Endothelial cell of umbilical vein (primary cell): ENCODE measurements around the gene THSD7B. TPM values are rescaled to one million over a fixed set of nuclear protein-coding genes. Genes with fewer than 3 reads are reported as not detected.

ENCODE experiments used
- BruUV-seq: library from RNA; stranded (reverse); fragments of 400-500 nt; replicated peaks from 2 replicates; lab custom pipeline; 2021; lab: Mats Ljungman, UMichigan
- CTCF ChIA-PET: fragments of 300-600, 350-600 bp; sonication (Branson Sonifier 250); formaldehyde crosslinking; loops from one replicate; lab custom pipeline; 2021; ENCODE audit warnings: antibody characterized with exemption, inconsistent platforms; lab: Charles Lee
- POLR2A ChIA-PET: fragments of 300-600, 350-600 bp; sonication (Branson Sonifier 250); formaldehyde crosslinking; loops from one replicate; lab custom pipeline; 2021; ENCODE audit warnings: antibody characterized with exemption, inconsistent platforms; lab: Charles Lee
- DNase-seq: peaks from one replicate; pipeline ENCODE4 v3.0.0-alpha.2; 2011; ENCODE audit warnings: low read depth, low spot score
- FAIRE-seq: peaks from 2 replicates; lab custom pipeline; 2011; peaks lifted over from hg19 to GRCh38; lab: Jason Lieb, UNC
- H2AFZ ChIP-seq: 2 replicates; pipeline ENCODE4 v1.6.0; 2012; ENCODE audit warnings: low read depth, low read length, control low read depth, inconsistent platforms
- H3K27ac ChIP-seq: 2 replicates; pipeline ENCODE4 v1.5.1; 2011; ENCODE audit warnings: low read depth, mild to moderate bottlenecking, control low read depth, low read length, moderate library complexity; ENCODE audit not compliant: insufficient read depth
- H3K27me3 ChIP-seq, 2 experiments: 2 replicates each; pipeline versions ENCODE4 v1.6.0 to v1.6.1; 2011; ENCODE audit warnings: low read length in 2 of 2, mixed read lengths in 1 of 2; ENCODE audit not compliant: control insufficient read depth in 2 of 2, insufficient read depth in 2 of 2
- H3K36me3 ChIP-seq, 2 experiments: 2 replicates in 1 of 2; 3 replicates in 1 of 2; pipeline ENCODE4 v1.5.1; 2011; ENCODE audit warnings: low read length in 2 of 2, mild to moderate bottlenecking in 1 of 2, moderate library complexity in 1 of 2; ENCODE audit not compliant: control insufficient read depth in 2 of 2, insufficient read depth in 2 of 2; ENCODE audit errors: extremely low read depth in 1 of 2
- H3K4me1 ChIP-seq: 3 replicates; pipeline ENCODE4 v1.5.1; 2011; ENCODE audit warnings: mild to moderate bottlenecking, low read length; ENCODE audit not compliant: control insufficient read depth, insufficient read depth; ENCODE audit errors: extremely low read depth
- H3K4me2 ChIP-seq: 2 replicates; pipeline ENCODE4 v1.6.1; 2011; ENCODE audit warnings: low read length, control low read depth, mixed read lengths; ENCODE audit not compliant: insufficient read depth
- H3K4me3 ChIP-seq, 3 experiments: fragments of 200-600 bp in 1 of 3; sonication (generic), shearing (Covaris generic) in 1 of 3; replicated peaks in 1 of 3; 2 replicates each; pipeline ENCODE4 v1.5.1; 2011 to 2016; ENCODE audit warnings: control low read depth in 3 of 3, low read length in 3 of 3, mild to moderate bottlenecking in 2 of 3, inconsistent platforms in 1 of 3, low read depth in 1 of 3, moderate library complexity in 1 of 3; ENCODE audit not compliant: insufficient read depth in 1 of 3
- H3K79me2 ChIP-seq: 2 replicates; pipeline ENCODE4 v1.6.0; 2012; ENCODE audit warnings: low read length, inconsistent platforms; ENCODE audit not compliant: control insufficient read depth, insufficient read depth
- H3K9ac ChIP-seq: replicated peaks from 2 replicates; pipeline ENCODE3; 2011; ENCODE audit warnings: low read length, control low read depth; ENCODE audit not compliant: insufficient read depth; ENCODE audit errors: extremely low read depth
- H3K9me1 ChIP-seq: replicated peaks from 3 replicates; pipeline ENCODE4 v1.6.0; 2011; ENCODE audit warnings: mild to moderate bottlenecking, low read length; ENCODE audit not compliant: control insufficient read depth, insufficient read depth; ENCODE audit errors: extremely low read depth
- H3K9me3 ChIP-seq: replicated peaks from 2 replicates; pipeline ENCODE4 v1.5.1; 2012; ENCODE audit warnings: low read length, inconsistent platforms; ENCODE audit not compliant: control insufficient read depth, insufficient read depth
- H4K20me1 ChIP-seq: replicated peaks from 2 replicates; pipeline ENCODE3; 2011; ENCODE audit warnings: mild to moderate bottlenecking, low read length; ENCODE audit not compliant: control insufficient read depth, insufficient read depth; ENCODE audit errors: extremely low read depth
- EZH2 ChIP-seq: IDR thresholded peaks from 2 replicates; pipeline ENCODE4 v1.6.1; 2012; ENCODE audit warnings: borderline replicate concordance, low read depth, mild to moderate bottlenecking, moderate library complexity, low read length, inconsistent platforms; ENCODE audit not compliant: severe bottlenecking
- FOS ChIP-seq: IDR thresholded peaks from 2 replicates; pipeline ENCODE4 v1.6.1; 2011; ENCODE audit warnings: mild to moderate bottlenecking, low read length, moderate library complexity, borderline replicate concordance; ENCODE audit not compliant: insufficient read depth
- GATA2 ChIP-seq: IDR thresholded peaks from 2 replicates; pipeline ENCODE4 v1.7.0; 2011; ENCODE audit warnings: low read depth, mild to moderate bottlenecking, moderate library complexity, mixed read lengths, low read length; ENCODE audit not compliant: insufficient read length, insufficient read depth
- JUN ChIP-seq: IDR thresholded peaks from 2 replicates; pipeline ENCODE4 v1.6.1; 2011; ENCODE audit warnings: borderline replicate concordance, low read depth; ENCODE audit not compliant: insufficient read length, insufficient read depth
- MYC ChIP-seq: IDR thresholded peaks from one replicate; pipeline ENCODE4 v1.6.1; 2011; ENCODE audit warnings: mild to moderate bottlenecking, low read depth, low read length
- POLR2A ChIP-seq: IDR thresholded peaks from 2 replicates; pipeline ENCODE4 v1.6.1; 2012; ENCODE audit warnings: low read depth, mild to moderate bottlenecking, control low read depth, low read length
- POLR2AphosphoS5 ChIP-seq: IDR thresholded peaks from 2 replicates; pipeline ENCODE4 v1.6.1; 2012; ENCODE audit warnings: low read depth, mild to moderate bottlenecking, control low read depth, low read length, moderate library complexity; ENCODE audit not compliant: insufficient read depth
- dilution Hi-C: fragments of 300-500 bp; cut with MboI; formaldehyde crosslinking; loops from one replicate; pipeline ENCODE4 v1.15.0; 2019; ENCODE audit warnings: low sequenced_read_pairs; ENCODE audit not compliant: extremely low pct_ligation_motif_present
- intact Hi-C: fragments of 100-400 bp; cut with micrococcal nuclease; formaldehyde crosslinking; loops from one replicate; pipeline ENCODE4 v1.10.0; 2022
- polyA plus RNA-seq, 4 experiments: library from polyadenylated mRNA; depleted of rRNA in 3 of 4; stranded (reverse) in 3 of 4; unstranded in 1 of 4; fragments of >200 nt; gene quantifications; 2 replicates each; pipeline versions ENCODE4 v1.2.1 to v1.2.3, GENCODE V29; 2011 to 2012; ENCODE audit warnings: missing spikeins in 1 of 4
- total RNA-seq: library from RNA; stranded (reverse); gene quantifications from 2 replicates; pipeline ENCODE4 v1.2.3, GENCODE V29; 2021
- TF ChIP-seq, protein P1 (sequence below), 2 donors: IDR thresholded peaks; 1 replicate in 1 of 2; 2 replicates in 1 of 2; pipeline ENCODE4 v1.5.1; 2011; ENCODE audit warnings: low read length in 2 of 2, mild to moderate bottlenecking in 2 of 2, moderate library complexity in 2 of 2, control low read depth in 1 of 2, inconsistent platforms in 1 of 2, low read depth in 1 of 2; ENCODE audit not compliant: insufficient read depth in 1 of 2; ENCODE audit errors: extremely low read depth in 1 of 2
- TF ChIP-seq, protein P2 (sequence below): IDR thresholded peaks from 2 replicates; pipeline ENCODE4 v1.6.1; 2011; ENCODE audit not compliant: insufficient read depth, insufficient read length

The THSD7B gene
- total and polyA plus RNA-seq, 2 donors (not counting 3 experiments of a cell fraction or from before 2014, with no cell fraction given) = 0.04 TPM; not detected in 1

DNA sequence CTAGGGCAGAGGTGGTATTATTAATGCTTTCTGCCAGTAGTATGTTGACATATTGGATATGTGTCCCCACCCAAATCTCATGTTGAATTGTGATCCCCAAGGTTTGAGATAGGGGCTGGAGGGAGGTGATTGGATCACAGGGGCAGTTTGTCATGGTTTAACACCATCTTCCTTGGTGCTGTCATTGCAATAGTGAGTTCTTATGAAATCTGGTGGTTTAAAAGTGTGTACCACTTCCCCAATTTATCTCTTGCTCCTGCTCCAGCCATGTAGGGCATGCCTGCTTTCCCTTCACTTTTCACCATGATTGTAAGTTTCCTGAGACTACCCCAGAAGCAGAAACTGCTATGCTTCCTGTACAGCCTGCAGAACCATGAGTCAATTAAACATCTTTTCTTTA lies 47.1 kb upstream of the THSD7B start:
- no peak overlapping the region for H3K4me2 ChIP-seq
- intact Hi-C loops = no loop called here
- H3K27ac ChIP-seq = no peak overlapping the region
- no peak overlapping the region for H3K9ac ChIP-seq
- H3K79me2 ChIP-seq = no peaks in the 10 kb centered on the region
- no peak overlapping the region for H2AFZ ChIP-seq
- H4K20me1 ChIP-seq = no peaks in the 10 kb centered on the region
- no peak overlapping the region for H3K4me3 ChIP-seq
- no peaks in the 10 kb centered on the region for H3K27me3 ChIP-seq
- DNase-seq (no peak), FAIRE-seq (no peak)
- TF ChIP-seq, protein P1, sequence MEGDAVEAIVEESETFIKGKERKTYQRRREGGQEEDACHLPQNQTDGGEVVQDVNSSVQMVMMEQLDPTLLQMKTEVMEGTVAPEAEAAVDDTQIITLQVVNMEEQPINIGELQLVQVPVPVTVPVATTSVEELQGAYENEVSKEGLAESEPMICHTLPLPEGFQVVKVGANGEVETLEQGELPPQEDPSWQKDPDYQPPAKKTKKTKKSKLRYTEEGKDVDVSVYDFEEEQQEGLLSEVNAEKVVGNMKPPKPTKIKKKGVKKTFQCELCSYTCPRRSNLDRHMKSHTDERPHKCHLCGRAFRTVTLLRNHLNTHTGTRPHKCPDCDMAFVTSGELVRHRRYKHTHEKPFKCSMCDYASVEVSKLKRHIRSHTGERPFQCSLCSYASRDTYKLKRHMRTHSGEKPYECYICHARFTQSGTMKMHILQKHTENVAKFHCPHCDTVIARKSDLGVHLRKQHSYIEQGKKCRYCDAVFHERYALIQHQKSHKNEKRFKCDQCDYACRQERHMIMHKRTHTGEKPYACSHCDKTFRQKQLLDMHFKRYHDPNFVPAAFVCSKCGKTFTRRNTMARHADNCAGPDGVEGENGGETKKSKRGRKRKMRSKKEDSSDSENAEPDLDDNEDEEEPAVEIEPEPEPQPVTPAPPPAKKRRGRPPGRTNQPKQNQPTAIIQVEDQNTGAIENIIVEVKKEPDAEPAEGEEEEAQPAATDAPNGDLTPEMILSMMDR (IDR thresholded peaks at IDR 0.05; ENCODE audit: extremely low read depth in 1 of 2, insufficient read depth in 1 of 2, low read depth in 1 of 2, low read length in 2 of 2) = no peak
- no peak for TF ChIP-seq EZH2
- TF ChIP-seq POLR2A = no peak
- TF ChIP-seq GATA2 = no peak
- TF ChIP-seq FOS = no peak
- no peak for TF ChIP-seq MYC
- TF ChIP-seq POLR2AphosphoS5 = no peak
- no peak for TF ChIP-seq JUN
- TF ChIP-seq, protein P2, sequence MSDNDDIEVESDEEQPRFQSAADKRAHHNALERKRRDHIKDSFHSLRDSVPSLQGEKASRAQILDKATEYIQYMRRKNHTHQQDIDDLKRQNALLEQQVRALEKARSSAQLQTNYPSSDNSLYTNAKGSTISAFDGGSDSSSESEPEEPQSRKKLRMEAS = no peak
- H3K4me1 ChIP-seq = no peaks in the 10 kb centered on the region
- POLR2A ChIA-PET = no interaction called here
- no peaks in the 10 kb centered on the region for H3K9me1 ChIP-seq
- dilution Hi-C loops = no loop called here
- CTCF ChIA-PET = no interaction called here
- BruUV-seq = no TSS peak
- H3K9me3 ChIP-seq = peaks cover 2% of the 10 kb centered on the region
- H3K36me3 ChIP-seq = no peaks in the 10 kb centered on the region
